ENCODE results near the gene ITGBL1.

- TF ChIP-seq EP300 (IDR thresholded peaks at IDR 0.05; ENCODE audit: low read depth in 2 of 2, low read length in 2 of 2): no peak
- no peak for TF ChIP-seq EP300 (CRISPR knock-in tag; IDR thresholded peaks at IDR 0.05; ENCODE audit: borderline replicate concordance)
- no peak for TF ChIP-seq FOSL2 (CRISPR knock-in tag; IDR thresholded peaks at IDR 0.05)
- no peak for TF ChIP-seq CTCF (CRISPR knock-in tag; IDR thresholded peaks at IDR 0.05)
- TF ChIP-seq ATF2 (CRISPR knock-in tag; IDR thresholded peaks at IDR 0.05): no peak
- no peak for TF ChIP-seq HBP1 (CRISPR knock-in tag; IDR thresholded peaks at IDR 0.05; ENCODE audit: low read depth)
- no peak for TF ChIP-seq BRD4 (CRISPR knock-in tag; IDR thresholded peaks at IDR 0.05)
Observed at GRCh38 chr13:101621099-101621498, 168.6 kb downstream of the ITGBL1 start.

Measured in HepG2 (cell line).